A673 (cell line): ENCODE measurements around the gene RLN1.

Experiments used
- EZH2 ChIP-seq: fragments of 200-600 bp; sonication (generic); IDR thresholded peaks from 2 replicates; pipeline ENCODE4 v1.6.1; 2017; ENCODE audit warnings: borderline replicate concordance, low read depth, mild to moderate bottlenecking, mixed read lengths, antibody characterized with exemption, low read length; ENCODE audit not compliant: poor library complexity, severe bottlenecking
- TF ChIP-seq, protein P1 (sequence below): fragments of 300-800, 200-600 bp; sonication (generic); conservative IDR thresholded peaks from 2 replicates; pipeline ENCODE4 v1.5.1; 2017; ENCODE audit warnings: low read depth, mild to moderate bottlenecking, antibody characterized with exemption, low read length, moderate library complexity, mixed read lengths

DNA sequence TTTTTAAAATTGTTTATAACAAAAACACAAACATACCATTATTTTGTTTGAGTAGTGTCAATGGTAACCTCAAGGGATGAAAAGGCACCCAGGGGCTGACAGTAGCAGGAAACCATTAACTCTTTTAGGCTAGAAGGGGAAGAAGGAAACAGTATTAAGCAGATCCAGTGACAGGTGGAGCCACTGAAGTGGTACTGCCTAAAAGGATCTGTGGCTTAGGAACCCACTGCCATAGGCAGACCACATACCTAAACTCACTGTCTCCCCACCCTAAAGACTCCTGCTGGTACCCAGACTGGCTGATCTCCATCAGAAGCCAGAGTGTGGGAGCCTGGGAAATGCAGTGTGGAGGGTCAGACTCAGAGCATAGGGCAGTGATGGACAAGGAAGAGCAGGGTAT lies 13.5 kb downstream of the RLN1 start:
- TF ChIP-seq, protein P1, sequence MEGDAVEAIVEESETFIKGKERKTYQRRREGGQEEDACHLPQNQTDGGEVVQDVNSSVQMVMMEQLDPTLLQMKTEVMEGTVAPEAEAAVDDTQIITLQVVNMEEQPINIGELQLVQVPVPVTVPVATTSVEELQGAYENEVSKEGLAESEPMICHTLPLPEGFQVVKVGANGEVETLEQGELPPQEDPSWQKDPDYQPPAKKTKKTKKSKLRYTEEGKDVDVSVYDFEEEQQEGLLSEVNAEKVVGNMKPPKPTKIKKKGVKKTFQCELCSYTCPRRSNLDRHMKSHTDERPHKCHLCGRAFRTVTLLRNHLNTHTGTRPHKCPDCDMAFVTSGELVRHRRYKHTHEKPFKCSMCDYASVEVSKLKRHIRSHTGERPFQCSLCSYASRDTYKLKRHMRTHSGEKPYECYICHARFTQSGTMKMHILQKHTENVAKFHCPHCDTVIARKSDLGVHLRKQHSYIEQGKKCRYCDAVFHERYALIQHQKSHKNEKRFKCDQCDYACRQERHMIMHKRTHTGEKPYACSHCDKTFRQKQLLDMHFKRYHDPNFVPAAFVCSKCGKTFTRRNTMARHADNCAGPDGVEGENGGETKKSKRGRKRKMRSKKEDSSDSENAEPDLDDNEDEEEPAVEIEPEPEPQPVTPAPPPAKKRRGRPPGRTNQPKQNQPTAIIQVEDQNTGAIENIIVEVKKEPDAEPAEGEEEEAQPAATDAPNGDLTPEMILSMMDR: no peak
- TF ChIP-seq EZH2: no peak
